GM20000 (cell line): ENCODE measurements around the gene PRKN.

ENCODE experiments used
- DNase-seq: peaks from one replicate; pipeline ENCODE4 v3.0.0; 2012; ENCODE audit warnings: low spot score
- CTCF ChIP-seq: IDR thresholded peaks from 2 replicates; pipeline ENCODE4 v1.5.1; 2012; ENCODE audit warnings: mild to moderate bottlenecking, control low read depth; ENCODE audit errors: extremely low read depth, missing control alignments

The PRKN gene

GRCh38 chr6:162666246-162666645, 61.3 kb downstream of the PRKN start:
- DNase-seq: no peak
- TF ChIP-seq CTCF: no peak

GRCh38 chr6:162653808-162654207, 73.8 kb downstream of the PRKN start:
- no peak for DNase-seq
- TF ChIP-seq CTCF: no peak

DNA sequence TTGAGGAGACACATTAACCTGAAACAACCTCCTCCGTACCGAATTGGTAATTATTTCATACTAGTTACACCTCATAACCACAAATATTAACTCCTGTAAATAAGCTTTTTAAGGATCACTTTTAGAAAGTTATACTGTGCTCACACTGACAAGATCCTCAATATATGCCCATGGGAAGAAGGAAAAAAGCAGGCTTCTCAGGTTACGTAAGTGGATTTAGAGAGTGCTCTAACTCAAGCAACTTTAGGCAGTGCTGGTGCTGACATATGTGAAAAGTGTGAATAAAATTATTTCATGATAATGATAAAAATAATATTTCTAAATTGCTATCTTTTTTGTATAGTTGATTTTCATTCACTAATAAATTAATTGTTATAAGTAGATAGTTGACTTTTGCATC, 76.1 kb downstream of the PRKN start:
- DNase-seq: no peak
- TF ChIP-seq CTCF: no peak

- TF ChIP-seq CTCF: no peak
- no peak for DNase-seq
These were observed 78.3 kb downstream of the PRKN start for GRCh38 chr6:162649271-162649670.

GRCh38 chr6:162644153-162644552, 83.4 kb downstream of the PRKN start:
- TF ChIP-seq CTCF: no peak
- DNase-seq: no peak

DNA sequence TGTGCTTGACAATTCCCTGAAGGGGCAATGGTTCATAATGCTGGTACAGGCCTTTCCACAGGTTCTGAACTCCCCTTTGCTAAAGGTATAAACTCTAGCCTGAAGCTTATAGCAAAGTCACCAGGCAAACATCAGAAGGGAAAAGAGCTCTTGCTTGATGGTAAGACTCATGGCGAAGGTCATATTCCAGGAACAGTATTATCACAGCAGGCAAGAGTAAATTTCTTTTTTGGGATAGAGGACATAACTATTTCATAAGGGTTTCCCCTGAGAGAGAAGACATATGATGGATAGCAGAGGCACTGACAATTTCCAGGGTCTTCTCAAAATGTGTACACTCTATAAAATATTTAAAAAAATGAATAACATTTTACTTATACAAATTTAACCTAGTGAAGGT, 86.8 kb downstream of the PRKN start:
- no peak for DNase-seq
- no peak for TF ChIP-seq CTCF

- no peak for TF ChIP-seq CTCF
- no peak for DNase-seq
These were observed 87.6 kb downstream of the PRKN start for GRCh38 chr6:162639951-162640350.
